Measurements from ENCODE around the gene OTP. TPM values are rescaled to one million over a fixed set of nuclear protein-coding genes. Genes with fewer than 3 reads are reported as not detected.

OTP gene
- total RNA-seq, 1 experiment from 2014 or later: 0.11 TPM

DNA sequence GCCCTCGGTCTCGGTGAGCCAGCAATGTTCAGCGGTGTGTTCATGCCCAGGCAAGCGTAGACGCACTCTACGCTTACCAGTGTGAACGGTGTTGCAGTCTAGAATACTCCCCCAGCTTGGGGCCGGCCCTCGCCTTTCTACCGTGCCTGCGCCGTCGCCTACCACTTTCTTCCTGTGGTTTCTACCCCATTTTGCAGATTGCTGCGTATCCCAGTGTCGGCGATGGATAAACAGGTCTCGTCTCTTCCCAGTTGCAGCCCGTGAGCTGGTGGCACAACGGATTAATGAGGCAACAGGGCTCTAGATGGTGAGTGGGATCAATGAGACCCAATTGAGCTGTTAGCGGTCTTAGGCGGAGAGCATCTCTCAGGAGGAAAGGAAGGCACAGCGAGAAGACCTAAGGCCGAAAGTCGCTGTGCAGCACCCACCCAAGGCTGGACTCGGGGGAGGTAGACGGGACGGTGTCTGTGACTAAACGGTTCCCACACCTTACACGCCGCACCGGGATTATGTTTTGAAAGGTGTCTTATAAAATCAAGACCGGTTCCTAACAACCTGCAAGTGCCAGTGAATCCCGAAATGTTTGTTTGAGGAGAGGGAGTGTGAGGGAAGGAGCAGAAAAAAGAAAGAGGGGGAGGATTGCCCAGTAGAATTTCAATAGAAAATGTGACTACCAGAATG, 5.8 kb downstream of the OTP start:
- no TSS peak for BruUV-seq (replicated peaks)
- no peak for DNase-seq
- ChIA-PET POLR2A (no interaction called here), CTCF (no interaction called here)
- Histone ChIP-seq H3K4me1 (0 out of 2 replicates have a peak, but pooled peaks cover 4% of the 10 kb centered on the region), H3K9me3 (no peaks in the 10 kb centered on the region), H3K4me3 (ENCODE audit: low read depth, low read length) (no peak overlapping the region), H3K27me3 (replicated peaks; ENCODE audit: control insufficient read depth, insufficient read depth, low read length) (no peaks in the 10 kb centered on the region; the same call in 1 of the 2 replicates), H3K36me3 (ENCODE audit: control insufficient read depth, insufficient read depth, low read length) (no peaks in the 10 kb centered on the region)
- Mint-ChIP-seq H3K4me1 (ENCODE audit: low read depth, unreplicated experiment) (peaks cover 4% of the 10 kb centered on the region), H3K9me3 (ENCODE audit: unreplicated experiment) (no peaks in the 10 kb centered on the region), H3K4me3 (ENCODE audit: unreplicated experiment) (no peak overlapping the region), H3K36me3 (ENCODE audit: insufficient read depth, unreplicated experiment) (peaks cover 13% of the 10 kb centered on the region), H3K27ac (ENCODE audit: unreplicated experiment) (no peak overlapping the region), H3K27me3 (ENCODE audit: insufficient read depth, unreplicated experiment) (peaks cover 17% of the 10 kb centered on the region)
- no peak for TF ChIP-seq CTCF (IDR thresholded peaks at IDR 0.05; ENCODE audit: insufficient read depth in 1 of 2, low read depth in 1 of 2, low read length in 1 of 2, severe bottlenecking in 1 of 2, unreplicated experiment in 1 of 2)
- intact Hi-C loops (cut with micrococcal nuclease; ENCODE audit: unreplicated experiment): no loop called here

GRCh38 chr5:77630114-77630680, 8.3 kb downstream of the OTP start:
- peak; percentile 82 to 83 for DNase-seq
- Histone ChIP-seq H3K36me3 (ENCODE audit: control insufficient read depth, insufficient read depth, low read length) (no peaks in the 10 kb centered on the region), H3K4me1 (0 out of 2 replicates have a peak, but pooled peaks cover 4% of the 10 kb centered on the region), H3K9me3 (no peaks in the 10 kb centered on the region), H3K4me3 (ENCODE audit: low read depth, low read length) (peak overlapping the region; percentile 85), H3K27me3 (replicated peaks; ENCODE audit: control insufficient read depth, insufficient read depth, low read length) (no peaks in the 10 kb centered on the region)
- Mint-ChIP-seq H3K4me3 (ENCODE audit: unreplicated experiment) (peak overlapping the region; percentile 78), H3K27me3 (ENCODE audit: insufficient read depth, unreplicated experiment) (peaks cover 12% of the 10 kb centered on the region), H3K4me1 (ENCODE audit: low read depth, unreplicated experiment) (no peaks in the 10 kb centered on the region), H3K27ac (ENCODE audit: unreplicated experiment) (peak overlapping the region; percentile 64), H3K36me3 (ENCODE audit: insufficient read depth, unreplicated experiment) (peaks cover 13% of the 10 kb centered on the region), H3K9me3 (ENCODE audit: unreplicated experiment) (no peaks in the 10 kb centered on the region)
- CTCF ChIA-PET: interaction anchor here (0.6 to 2.1 kb wide), 4 partner anchors 8 to 72 kb away, joined by 3 to 8 read pairs (median 6); partner anchors contain the start of gene OTP
- intact Hi-C loops (cut with micrococcal nuclease; ENCODE audit: unreplicated experiment): no loop called here
- peak; percentile 10 to 19 for TF ChIP-seq CTCF (IDR thresholded peaks at IDR 0.05; ENCODE audit: insufficient read depth in 1 of 2, low read depth in 1 of 2, low read length in 1 of 2, severe bottlenecking in 1 of 2, unreplicated experiment in 1 of 2)
- BruUV-seq (replicated peaks): TSS peak; percentile 22
- POLR2A ChIA-PET: no interaction called here

DNA sequence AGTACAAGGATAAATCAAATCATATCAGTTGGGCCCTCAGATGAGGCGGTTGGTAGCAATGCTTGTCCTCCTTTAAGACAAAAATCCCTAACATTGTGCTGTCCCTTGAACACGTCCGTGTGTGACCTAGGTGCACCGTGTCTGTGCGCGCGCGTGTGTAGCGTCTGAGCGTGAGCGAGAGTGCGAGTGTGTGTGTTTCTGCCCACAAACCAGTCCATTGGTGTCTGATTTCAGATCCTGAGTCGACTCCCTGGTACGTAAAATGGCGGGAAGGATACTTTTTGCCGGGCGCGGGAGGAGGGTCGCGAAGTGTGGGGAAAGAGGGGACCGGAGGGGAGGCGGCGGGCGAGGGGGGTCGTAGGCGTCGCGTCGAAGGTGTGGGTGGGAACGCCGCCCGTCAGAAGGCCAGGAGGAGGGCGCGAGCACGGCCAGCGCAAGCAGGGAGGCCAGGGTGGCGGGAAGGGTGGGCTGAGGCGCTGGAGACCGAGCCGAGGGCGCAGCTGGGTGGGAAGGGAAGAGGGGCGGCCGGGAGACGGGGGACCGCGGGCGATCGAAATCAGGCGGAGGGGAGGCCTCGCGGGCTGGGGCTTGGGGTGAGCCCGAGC, 8.9 kb downstream of the OTP start:
- no TSS peak for BruUV-seq (replicated peaks)
- H3K36me3 ChIP-seq (ENCODE audit: control insufficient read depth, insufficient read depth, low read length): no peaks in the 10 kb centered on the region
- ChIA-PET CTCF (interaction anchor here (1.4 to 2.1 kb wide), 3 partner anchors 16 to 71 kb away, joined by 4 to 8 read pairs (median 7); no protein-coding TSS in a partner anchor), POLR2A (no interaction called here)
- peak in 1 of 2 experiments; percentile 22 for DNase-seq
- Mint-ChIP-seq H3K36me3 (ENCODE audit: insufficient read depth, unreplicated experiment) (peaks cover 13% of the 10 kb centered on the region), H3K27me3 (ENCODE audit: insufficient read depth, unreplicated experiment) (peaks cover 15% of the 10 kb centered on the region), H3K27ac (ENCODE audit: unreplicated experiment) (peak overlapping the region; percentile 64), H3K4me1 (ENCODE audit: low read depth, unreplicated experiment) (no peaks in the 10 kb centered on the region), H3K4me3 (ENCODE audit: unreplicated experiment) (peak overlapping the region; percentile 78), H3K9me3 (ENCODE audit: unreplicated experiment) (no peaks in the 10 kb centered on the region)
- no peak for TF ChIP-seq CTCF (IDR thresholded peaks at IDR 0.05; ENCODE audit: insufficient read depth in 1 of 2, low read depth in 1 of 2, low read length in 1 of 2, severe bottlenecking in 1 of 2, unreplicated experiment in 1 of 2)
- H3K9me3 ChIP-seq: no peaks in the 10 kb centered on the region
- no peaks in the 10 kb centered on the region for H3K27me3 ChIP-seq (replicated peaks; ENCODE audit: control insufficient read depth, insufficient read depth, low read length)
- H3K4me3 ChIP-seq (ENCODE audit: low read depth, low read length): peak overlapping the region; percentile 85
- 0 out of 2 replicates have a peak, but pooled peaks cover 4% of the 10 kb centered on the region for H3K4me1 ChIP-seq
- intact Hi-C loops (cut with micrococcal nuclease; ENCODE audit: unreplicated experiment): no loop called here
